Renal pelvis (tissue), 4 donors: ENCODE data around the gene NCKAP5. TPM values are rescaled to one million over a fixed set of nuclear protein-coding genes. Genes with fewer than 3 reads are reported as not detected.
A peak's percentile ranks its signal among the peaks of the same experiment; 100 is the strongest.

ENCODE experiments used
- DNase-seq: peaks from one replicate; pipeline ENCODE4 v3.0.0-alpha.2; 2013
- polyA plus RNA-seq, 3 donors: library from polyadenylated mRNA; unstranded; fragments of 120-200 nt; gene quantifications; one replicate each; pipeline ENCODE4 v1.2.1, GENCODE V29; 2013; ENCODE audit not compliant: insufficient read length in 3 of 3

Gene NCKAP5
- polyA plus RNA-seq, 3 donors, result 6.2 to 6.5 (median 6.3) TPM

- no peak for DNase-seq
Observed at GRCh38 chr2:133334923-133335322, 233.3 kb downstream of the NCKAP5 start.

- no peak for DNase-seq
Observed at GRCh38 chr2:133333181-133333580, 235.1 kb downstream of the NCKAP5 start.

GRCh38 chr2:133331436-133331835 is 236.8 kb downstream of the NCKAP5 start:
- DNase-seq, result no peak

DNA sequence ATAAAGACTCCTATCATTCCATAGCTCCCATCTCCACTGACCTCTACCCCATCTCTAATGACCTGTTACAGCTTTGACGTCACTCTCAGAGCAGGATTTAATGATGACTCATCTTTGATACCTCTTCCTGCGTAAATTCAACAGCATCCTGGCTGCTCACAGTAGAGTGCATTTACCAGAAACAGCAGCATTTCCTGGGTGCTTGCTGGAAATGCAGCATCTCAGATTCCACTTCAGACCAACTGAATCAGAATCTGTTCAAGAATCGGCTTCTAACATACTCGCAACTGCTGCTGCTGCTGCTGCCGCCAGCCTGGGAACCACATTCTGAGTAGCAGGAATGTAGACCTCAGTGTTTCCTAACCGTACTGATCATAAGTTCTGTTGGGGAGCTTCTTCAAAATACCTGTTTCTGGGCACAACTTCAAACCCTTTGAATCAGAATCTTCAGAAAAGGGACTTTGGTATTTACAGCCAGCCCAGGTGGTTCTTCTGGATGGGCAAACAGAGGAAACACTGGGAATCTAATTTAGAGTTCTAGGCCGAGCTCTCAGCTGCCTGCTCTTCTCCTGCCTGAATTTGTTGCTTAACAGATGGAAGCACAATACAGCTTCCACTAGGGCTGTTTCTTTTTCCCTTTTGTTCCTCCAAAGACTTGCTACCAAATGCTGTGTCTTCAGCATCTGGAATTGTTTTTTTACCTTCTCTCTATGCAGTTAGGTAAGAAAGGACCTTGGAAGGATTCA is 241.4 kb downstream of the NCKAP5 start:
- DNase-seq, result no peak

- no peak for DNase-seq
Observed at GRCh38 chr2:133324150-133324561, 244.1 kb downstream of the NCKAP5 start.

- DNase-seq, result no peak
Observed at GRCh38 chr2:133322909-133323308, 245.4 kb downstream of the NCKAP5 start.

GRCh38 chr2:133317178-133317577 is 251.1 kb downstream of the NCKAP5 start:
- DNase-seq, result no peak

DNA sequence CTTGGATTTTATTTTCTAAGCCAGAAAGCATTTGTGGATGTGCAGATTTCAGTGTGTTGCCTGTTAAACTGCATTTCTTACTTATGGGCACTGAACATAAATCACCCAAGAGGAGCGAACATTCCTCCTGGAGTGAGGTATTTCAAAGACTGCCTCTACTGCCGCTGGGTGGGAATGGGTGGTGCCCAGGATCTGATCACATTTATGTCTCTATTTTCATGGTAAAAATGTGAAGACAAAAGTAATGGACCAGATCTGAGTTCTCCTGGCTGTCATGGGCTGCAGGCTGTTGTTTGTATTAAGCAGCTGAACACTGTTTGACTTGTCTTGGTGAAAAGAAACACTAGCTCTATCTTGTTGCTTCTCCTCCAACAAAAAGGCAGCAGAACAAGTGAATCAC is 251.7 kb downstream of the NCKAP5 start:
- DNase-seq, result no peak

- no peak for DNase-seq
Observed at GRCh38 chr2:133315280-133315679, 253.0 kb downstream of the NCKAP5 start.

- DNase-seq, result no peak
Observed at GRCh38 chr2:133314795-133315194, 253.5 kb downstream of the NCKAP5 start.

GRCh38 chr2:133312038-133312729 is 256.1 kb downstream of the NCKAP5 start:
- DNase-seq, result no peak

DNA sequence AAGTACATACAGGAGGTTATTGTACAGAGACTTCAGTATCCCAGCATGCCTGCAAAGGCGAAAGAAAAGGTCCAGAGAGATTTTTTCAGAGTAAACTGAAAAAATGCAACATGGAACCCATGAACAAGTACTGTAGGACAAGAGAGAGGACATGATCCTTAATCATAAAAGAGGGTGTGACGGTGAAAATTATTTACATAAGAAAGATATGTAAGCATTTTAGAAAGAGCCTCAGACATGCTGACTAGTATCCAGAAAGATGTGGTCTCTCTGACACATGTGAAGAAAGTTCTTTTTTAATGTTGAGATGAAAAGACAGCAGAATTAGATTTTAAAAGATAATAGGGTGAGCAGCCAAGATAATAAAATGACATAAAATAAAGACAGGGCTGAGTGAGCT is 262.0 kb downstream of the NCKAP5 start:
- DNase-seq, result no peak

DNA sequence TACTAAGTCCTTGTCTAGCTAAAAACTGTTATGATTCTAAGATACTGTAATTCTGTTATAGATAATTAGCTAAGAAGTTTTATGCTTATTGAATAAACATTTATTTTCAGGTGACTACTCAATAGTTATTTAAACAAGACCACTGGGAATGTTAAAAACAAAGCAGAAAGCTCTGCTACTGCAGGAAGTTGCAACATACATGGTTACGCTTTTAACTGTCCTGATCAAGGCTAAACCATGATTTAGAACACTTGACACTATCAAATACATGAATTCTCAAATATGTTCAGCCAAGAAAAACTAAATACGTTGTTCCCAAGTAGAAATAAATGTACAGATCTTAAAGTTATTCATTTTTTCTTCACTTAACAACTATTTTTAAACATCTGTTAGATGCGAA is 263.9 kb downstream of the NCKAP5 start:
- DNase-seq, result no peak

- DNase-seq, result no peak
Observed at GRCh38 chr2:133303150-133303549, 265.1 kb downstream of the NCKAP5 start.

- no peak for DNase-seq
Observed at GRCh38 chr2:133296401-133296800, 271.9 kb downstream of the NCKAP5 start.

DNA sequence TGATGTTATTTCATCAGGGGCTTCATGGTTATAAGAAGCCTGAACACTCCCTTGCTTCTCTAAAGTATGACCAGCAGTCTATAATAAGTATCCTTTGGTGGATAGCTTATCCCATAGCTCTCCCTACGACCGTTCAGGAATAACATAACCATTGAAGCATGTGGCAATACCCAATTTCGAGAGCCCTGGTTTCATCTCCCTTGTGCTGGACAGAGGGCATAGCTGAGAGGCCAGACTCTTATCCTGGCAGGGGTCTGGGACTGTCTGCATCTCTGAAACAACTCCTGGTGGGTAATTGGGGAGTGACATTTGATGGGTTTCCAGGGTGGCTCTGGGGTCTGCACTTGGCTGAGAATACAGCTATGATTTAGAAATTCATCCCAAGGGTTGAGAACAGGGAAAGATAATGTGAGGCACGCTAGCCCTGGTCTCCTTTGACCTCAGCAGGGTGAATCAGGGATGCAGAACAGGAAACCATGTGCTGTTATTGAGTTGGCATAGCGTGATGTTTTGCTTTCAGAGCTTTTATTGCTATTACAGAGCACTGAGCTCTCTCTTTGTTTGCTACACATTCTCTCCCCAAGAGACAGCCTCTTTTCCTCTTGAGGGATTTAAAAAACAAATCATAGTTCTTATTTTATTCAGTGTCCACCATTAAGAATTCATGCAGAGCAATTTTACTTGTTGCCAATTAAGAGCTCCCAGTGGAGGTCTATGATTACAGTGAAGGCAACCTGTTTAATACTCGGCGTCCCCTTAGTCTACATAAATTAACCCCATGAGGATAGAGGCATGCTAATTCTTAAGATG is 274.5 kb downstream of the NCKAP5 start:
- no peak for DNase-seq

GRCh38 chr2:133292259-133292658 is 276.0 kb downstream of the NCKAP5 start:
- DNase-seq, result no peak

- no peak for DNase-seq
Observed at GRCh38 chr2:133287709-133288108, 280.6 kb downstream of the NCKAP5 start.

GRCh38 chr2:133286326-133286922 is 281.8 kb downstream of the NCKAP5 start:
- DNase-seq, result peak; percentile 20

GRCh38 chr2:133273031-133273430 is 295.2 kb downstream of the NCKAP5 start:
- DNase-seq, result no peak

DNA sequence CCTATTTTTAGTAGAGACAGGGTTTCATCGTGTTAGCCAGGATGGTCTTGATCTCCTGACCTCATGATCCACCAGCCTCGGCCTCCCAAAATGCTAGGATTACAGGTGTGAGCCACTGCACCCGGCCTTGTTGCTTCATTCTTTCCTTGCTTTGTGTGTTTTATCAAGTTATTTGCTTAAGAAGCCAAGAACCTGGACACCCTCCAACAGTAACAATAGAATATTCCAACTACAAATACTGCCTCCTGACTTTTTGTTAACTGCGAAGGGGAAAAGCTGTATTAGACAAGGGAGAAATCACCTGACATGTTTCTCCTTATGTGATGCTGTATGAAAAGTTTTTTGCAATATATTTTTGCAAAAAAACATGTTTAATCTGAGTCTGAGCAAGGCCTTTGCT is 297.2 kb downstream of the NCKAP5 start:
- DNase-seq, result no peak

DNA sequence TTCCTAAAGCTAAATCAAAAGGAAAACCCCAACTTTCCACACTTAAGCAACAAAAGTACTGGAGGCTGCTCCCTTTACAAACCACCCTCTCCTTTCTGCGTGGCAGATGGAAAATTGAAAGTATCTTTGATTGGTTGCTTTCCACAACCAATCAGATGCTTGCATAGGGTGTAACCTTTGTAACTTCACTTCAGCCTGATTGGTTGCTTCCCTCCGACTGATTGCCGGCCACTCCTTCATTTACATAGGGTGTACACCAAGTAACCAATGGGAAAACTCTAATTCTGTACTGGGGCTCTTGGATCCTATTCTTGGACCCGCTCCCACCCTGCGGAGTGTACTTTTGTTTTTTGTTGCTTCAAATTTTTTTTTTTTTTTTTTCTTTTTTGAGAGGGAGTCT is 297.7 kb downstream of the NCKAP5 start:
- no peak for DNase-seq
